H9 (cell line): ENCODE data around the gene SCD5. TPM values are rescaled to one million over a fixed set of nuclear protein-coding genes. Genes with fewer than 3 reads are reported as not detected.

ENCODE experiments used
- DNase-seq: peaks from one replicate; pipeline ENCODE4 v3.0.0-alpha.2; 2017
- H2AFZ ChIP-seq: one replicate; pipeline ENCODE4 v1.6.1; 2013; ENCODE audit warnings: mild to moderate bottlenecking, low read length, control low read depth, moderate library complexity
- H2AK5ac ChIP-seq: 2 replicates; pipeline ENCODE4 v1.6.1; 2013; ENCODE audit warnings: low read length, control low read depth, mixed read lengths; ENCODE audit not compliant: insufficient read length
- H2BK120ac ChIP-seq: one replicate; pipeline ENCODE4 v1.6.1; 2013; ENCODE audit warnings: low read depth, mild to moderate bottlenecking, low read length, control low read depth, inconsistent platforms; ENCODE audit not compliant: poor library complexity, severe bottlenecking
- H2BK12ac ChIP-seq: 2 replicates; pipeline ENCODE4 v1.6.1; 2013; ENCODE audit warnings: low read length, control low read depth, mixed read lengths, low read depth; ENCODE audit not compliant: insufficient read length
- H2BK15ac ChIP-seq: 2 replicates; pipeline ENCODE4 v1.6.1; 2013; ENCODE audit warnings: low read depth, low read length, control low read depth
- H2BK20ac ChIP-seq: one replicate; pipeline ENCODE4 v1.6.1; 2013; ENCODE audit warnings: low read depth, mild to moderate bottlenecking, low read length, control low read depth, inconsistent platforms; ENCODE audit not compliant: poor library complexity, severe bottlenecking
- H2BK5ac ChIP-seq: 2 replicates; pipeline ENCODE4 v1.6.1; 2013; ENCODE audit warnings: low read length, control low read depth, mixed read lengths; ENCODE audit not compliant: insufficient read length
- H3K14ac ChIP-seq: 2 replicates; pipeline ENCODE4 v1.6.1; 2013; ENCODE audit warnings: low read length, control low read depth; ENCODE audit not compliant: insufficient read depth
- H3K18ac ChIP-seq: 2 replicates; pipeline ENCODE4 v1.6.1; 2013; ENCODE audit warnings: low read depth, mild to moderate bottlenecking, mixed read lengths, low read length, control low read depth; ENCODE audit not compliant: insufficient read length
- H3K23ac ChIP-seq: 2 replicates; pipeline ENCODE4 v1.6.1; 2013; ENCODE audit warnings: low read length, control low read depth, mixed read lengths, low read depth; ENCODE audit not compliant: insufficient read length
- H3K23me2 ChIP-seq: 2 replicates; pipeline ENCODE4 v1.6.1; 2013; ENCODE audit warnings: low read depth, mild to moderate bottlenecking, mixed read lengths, low read length, control low read depth; ENCODE audit not compliant: insufficient read length, poor library complexity, severe bottlenecking
- H3K27ac ChIP-seq: 2 replicates; pipeline ENCODE4 v1.5.1; 2013; ENCODE audit warnings: low read length, control low read depth, mixed read lengths, low read depth; ENCODE audit not compliant: insufficient read length
- H3K27me3 ChIP-seq: 2 replicates; pipeline ENCODE4 v1.6.1; 2013; ENCODE audit warnings: low read length, control low read depth, inconsistent platforms; ENCODE audit not compliant: insufficient read depth
- H3K4ac ChIP-seq: 2 replicates; pipeline ENCODE4 v1.6.1; 2013; ENCODE audit warnings: low read depth, mild to moderate bottlenecking, control low read depth, inconsistent platforms, low read length, moderate library complexity
- H3K4me1 ChIP-seq: 2 replicates; pipeline ENCODE4 v1.6.1; 2013; ENCODE audit warnings: low read length, control low read depth, inconsistent platforms; ENCODE audit not compliant: insufficient read depth
- H3K4me2 ChIP-seq: 2 replicates; pipeline ENCODE4 v1.6.1; 2013; ENCODE audit warnings: low read length, control low read depth, mixed read lengths; ENCODE audit not compliant: insufficient read length, insufficient read depth
- H3K56ac ChIP-seq: 2 replicates; pipeline ENCODE4 v1.6.1; 2013; ENCODE audit warnings: low read depth, mild to moderate bottlenecking, mixed read lengths, low read length, control low read depth; ENCODE audit not compliant: insufficient read length
- H3K79me1 ChIP-seq: 2 replicates; pipeline ENCODE4 v1.6.1; 2013; ENCODE audit warnings: low read depth, mild to moderate bottlenecking, moderate library complexity, low read length, control low read depth, inconsistent platforms; ENCODE audit not compliant: insufficient read depth, poor library complexity, severe bottlenecking
- H3K79me2 ChIP-seq: 2 replicates; pipeline ENCODE4 v1.6.1; 2013; ENCODE audit warnings: low read length, control low read depth, inconsistent platforms; ENCODE audit not compliant: insufficient read depth
- H3K9ac ChIP-seq: 2 replicates; pipeline ENCODE4 v1.6.1; 2013; ENCODE audit warnings: low read length, control low read depth, mixed read lengths; ENCODE audit not compliant: insufficient read length; ENCODE audit errors: extremely low read depth
- H3K9me3 ChIP-seq: one replicate; pipeline ENCODE4 v1.6.1; 2013; ENCODE audit warnings: low read depth, low read length, inconsistent platforms; ENCODE audit not compliant: control insufficient read depth
- H3T11ph ChIP-seq: one replicate; pipeline ENCODE4 v1.6.1; 2013; ENCODE audit warnings: mild to moderate bottlenecking, low read length, control low read depth, inconsistent platforms
- H4K20me1 ChIP-seq: one replicate; pipeline ENCODE4 v1.6.1; 2013; ENCODE audit not compliant: control insufficient read depth, insufficient read length, insufficient read depth
- H4K5ac ChIP-seq: 2 replicates; pipeline ENCODE4 v1.6.1; 2013; ENCODE audit warnings: low read depth, mild to moderate bottlenecking, mixed read lengths, low read length, control low read depth; ENCODE audit not compliant: insufficient read length
- H4K8ac ChIP-seq: replicated peaks from 2 replicates; pipeline ENCODE4 v1.6.1; 2013; ENCODE audit warnings: low read length, control low read depth, mixed read lengths, low read depth; ENCODE audit not compliant: insufficient read length
- H4K91ac ChIP-seq: 2 replicates; pipeline ENCODE4 v1.6.1; 2013; ENCODE audit warnings: low read depth, mild to moderate bottlenecking, moderate library complexity, mixed read lengths, low read length, control low read depth; ENCODE audit not compliant: insufficient read length
- H3K27ac Mint-ChIP-seq, 3 experiments: 2 replicates in 2 of 3; 3 replicates in 1 of 3; pipeline ENCODE4 v1.8.0; 2020 to 2021; ENCODE audit warnings: mixed read lengths in 3 of 3, mild to moderate bottlenecking in 1 of 3, moderate library complexity in 1 of 3
- H3K27me3 Mint-ChIP-seq: 2 replicates; pipeline ENCODE4 v1.8.0; 2021; ENCODE audit warnings: low read depth, mild to moderate bottlenecking, moderate library complexity, mixed read lengths
- H3K36me3 Mint-ChIP-seq, 3 experiments: 2 replicates in 2 of 3; 3 replicates in 1 of 3; pipeline ENCODE4 v1.8.0; 2020 to 2021; ENCODE audit warnings: low read depth in 3 of 3, mixed read lengths in 3 of 3; ENCODE audit not compliant: insufficient read depth in 1 of 3
- H3K4me1 Mint-ChIP-seq, 2 experiments: 2 replicates each; pipeline ENCODE4 v1.8.0; 2020; ENCODE audit warnings: mixed read lengths in 2 of 2
- H3K4me3 Mint-ChIP-seq, 2 experiments: 2 replicates in 1 of 2; 3 replicates in 1 of 2; pipeline ENCODE4 v1.8.0; 2020 to 2021; ENCODE audit warnings: mild to moderate bottlenecking in 2 of 2, mixed read lengths in 2 of 2, moderate library complexity in 1 of 2
- H3K9me3 Mint-ChIP-seq, 2 experiments: 2 replicates in 1 of 2; 3 replicates in 1 of 2; pipeline ENCODE4 v1.8.0; 2020; ENCODE audit warnings: mild to moderate bottlenecking in 2 of 2, mixed read lengths in 2 of 2, moderate library complexity in 1 of 2
- WGBS: extraction: QIAGEN DNeasy Blood & Tissue Kit; methylation state at CpG from one replicate; pipeline ENCODE4 v1.1.7; 2013; ENCODE audit warnings: missing lambda C conversion rate, low lambda C conversion rate, mixed read lengths; ENCODE audit not compliant: insufficient read length; ENCODE audit errors: extremely low coverage; 5-methylcytosine and 5-hydroxymethylcytosine counted together
- total RNA-seq: library from RNA; stranded (reverse); gene quantifications from 2 replicates; pipeline ENCODE4 v1.2.1, GENCODE V29; 2021
- TF ChIP-seq, protein P1 (sequence below): fragments of 200-600 bp; sonication (generic); conservative IDR thresholded peaks from 3 replicates; pipeline ENCODE4 v1.8.0; 2021; ENCODE audit warnings: antibody characterized with exemption, mild to moderate bottlenecking

The SCD5 gene
- total RNA-seq, 1 experiment from 2014 or later: 0.68 TPM

DNA sequence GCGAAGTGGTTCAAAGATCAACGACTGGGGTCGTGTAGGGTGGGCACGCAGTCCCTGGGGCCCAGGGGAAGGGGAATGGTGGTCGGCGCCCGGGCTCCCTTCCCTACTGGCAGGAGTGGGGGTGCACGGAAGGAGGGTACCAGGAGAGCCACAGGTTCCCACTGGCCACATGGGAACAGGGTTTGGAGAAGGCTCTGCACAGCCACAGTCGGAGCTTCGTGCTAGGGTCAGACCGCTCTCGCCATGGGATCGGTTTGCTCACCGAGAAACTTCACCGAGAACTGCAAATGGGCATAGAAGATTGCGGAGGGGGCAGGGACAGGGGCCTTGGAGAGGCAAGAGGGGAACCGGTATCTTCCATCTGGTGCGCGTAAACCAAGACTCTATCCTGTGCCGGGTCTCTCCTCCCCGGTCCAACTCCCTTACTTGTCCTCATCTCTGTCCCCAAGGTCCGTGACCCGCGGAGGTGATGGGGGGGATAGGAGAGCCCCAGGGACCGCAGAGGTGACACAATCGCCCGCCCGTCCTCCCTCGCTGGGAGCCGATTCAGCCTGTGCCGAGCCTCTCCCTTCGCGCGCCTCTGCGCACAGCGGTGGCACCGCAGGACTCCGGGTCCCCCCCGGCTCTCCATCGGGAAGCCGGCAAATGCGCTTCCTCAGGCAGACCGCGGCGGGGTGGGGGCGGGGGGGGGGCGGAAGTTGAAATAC is 1.0 kb downstream of the SCD5 start:
- no peak overlapping the region for H2AK5ac ChIP-seq
- H2BK20ac ChIP-seq: no peak overlapping the region
- peaks cover 20% of the 10 kb centered on the region for H3K23me2 ChIP-seq
- H3K9me3 ChIP-seq: no peaks in the 10 kb centered on the region
- WGBS: no CpG with 5 or more reads among the region's 47 CpGs
- no peak overlapping the region for H3K18ac ChIP-seq
- H3K4me2 ChIP-seq: peak overlapping the region; percentile 65
- H4K91ac ChIP-seq: no peak overlapping the region
- no peak overlapping the region for H4K8ac ChIP-seq
- no peak overlapping the region for H3K27ac Mint-ChIP-seq
- no peak overlapping the region for H2AFZ ChIP-seq
- H3K4me1 Mint-ChIP-seq: peaks cover 35% of the 10 kb centered on the region in 2 experiments
- no peak overlapping the region for H3K56ac ChIP-seq
- H4K20me1 ChIP-seq: no peaks in the 10 kb centered on the region
- H4K5ac ChIP-seq: no peak overlapping the region
- no peak overlapping the region for H2BK120ac ChIP-seq
- H3K27me3 Mint-ChIP-seq: peaks cover 61% of the 10 kb centered on the region
- H3K36me3 Mint-ChIP-seq: no peaks in the 10 kb centered on the region; a peak in 1 of 7 replicates
- H3K79me2 ChIP-seq: no peaks in the 10 kb centered on the region
- no peak overlapping the region for H3K9ac ChIP-seq
- no peak overlapping the region for H3T11ph ChIP-seq
- no peak overlapping the region for H3K23ac ChIP-seq
- TF ChIP-seq, protein P1, sequence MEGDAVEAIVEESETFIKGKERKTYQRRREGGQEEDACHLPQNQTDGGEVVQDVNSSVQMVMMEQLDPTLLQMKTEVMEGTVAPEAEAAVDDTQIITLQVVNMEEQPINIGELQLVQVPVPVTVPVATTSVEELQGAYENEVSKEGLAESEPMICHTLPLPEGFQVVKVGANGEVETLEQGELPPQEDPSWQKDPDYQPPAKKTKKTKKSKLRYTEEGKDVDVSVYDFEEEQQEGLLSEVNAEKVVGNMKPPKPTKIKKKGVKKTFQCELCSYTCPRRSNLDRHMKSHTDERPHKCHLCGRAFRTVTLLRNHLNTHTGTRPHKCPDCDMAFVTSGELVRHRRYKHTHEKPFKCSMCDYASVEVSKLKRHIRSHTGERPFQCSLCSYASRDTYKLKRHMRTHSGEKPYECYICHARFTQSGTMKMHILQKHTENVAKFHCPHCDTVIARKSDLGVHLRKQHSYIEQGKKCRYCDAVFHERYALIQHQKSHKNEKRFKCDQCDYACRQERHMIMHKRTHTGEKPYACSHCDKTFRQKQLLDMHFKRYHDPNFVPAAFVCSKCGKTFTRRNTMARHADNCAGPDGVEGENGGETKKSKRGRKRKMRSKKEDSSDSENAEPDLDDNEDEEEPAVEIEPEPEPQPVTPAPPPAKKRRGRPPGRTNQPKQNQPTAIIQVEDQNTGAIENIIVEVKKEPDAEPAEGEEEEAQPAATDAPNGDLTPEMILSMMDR: no peak
- no peak overlapping the region for H3K27ac ChIP-seq
- peaks cover 0 to 3% of the 10 kb centered on the region in 2 experiments; a peak in 2 of 5 replicates for H3K9me3 Mint-ChIP-seq
- H3K79me1 ChIP-seq: no peaks in the 10 kb centered on the region
- no peak overlapping the region for H3K4ac ChIP-seq
- H2BK12ac ChIP-seq: no peak overlapping the region
- H2BK5ac ChIP-seq: no peak overlapping the region
- no peak overlapping the region for H2BK15ac ChIP-seq
- H3K4me3 Mint-ChIP-seq: peak overlapping the region; percentile 70 to 86
- DNase-seq: peak; percentile 59
- peaks cover 2% of the 10 kb centered on the region; the same call in 1 of the 2 replicates for H3K4me1 ChIP-seq
- H3K27me3 ChIP-seq: peaks cover 73% of the 10 kb centered on the region
- H3K14ac ChIP-seq: no peak overlapping the region
